Loucy (cell line): ENCODE measurements around the gene SERTM1.

Experiments
- EZH2phosphoT487 ChIP-seq: fragments of 200-600 bp; IDR thresholded peaks from 2 replicates; pipeline ENCODE4 v1.6.1; 2018; ENCODE audit warnings: antibody characterized with exemption, mild to moderate bottlenecking, moderate library complexity, borderline replicate concordance
- TF ChIP-seq, protein P1 (sequence below): fragments of 200-600 bp; sonication (generic); conservative IDR thresholded peaks from 2 replicates; pipeline ENCODE4 v1.5.1; 2014; ENCODE audit warnings: mild to moderate bottlenecking, antibody characterized with exemption, low read length

DNA sequence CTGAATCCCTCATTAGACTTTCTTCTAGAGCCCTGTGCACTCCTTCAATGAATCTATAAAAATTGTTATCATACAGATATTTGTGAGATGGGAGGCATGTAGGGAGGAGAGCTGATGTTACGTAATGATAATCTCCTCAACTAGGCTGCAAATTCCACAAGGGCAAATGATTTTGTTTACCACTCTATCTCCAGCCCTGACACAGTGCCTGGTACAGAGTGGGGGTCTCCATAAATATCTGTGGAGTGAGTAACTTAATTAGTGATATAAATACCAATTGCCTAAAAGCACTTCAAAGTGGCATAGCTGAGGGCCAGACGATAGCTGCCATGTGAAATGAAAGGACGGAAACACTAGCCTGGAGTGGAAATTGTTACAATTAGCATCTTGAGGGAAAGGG, 54.2 kb downstream of the SERTM1 start:
- TF ChIP-seq EZH2phosphoT487 = no peak
- TF ChIP-seq, protein P1, sequence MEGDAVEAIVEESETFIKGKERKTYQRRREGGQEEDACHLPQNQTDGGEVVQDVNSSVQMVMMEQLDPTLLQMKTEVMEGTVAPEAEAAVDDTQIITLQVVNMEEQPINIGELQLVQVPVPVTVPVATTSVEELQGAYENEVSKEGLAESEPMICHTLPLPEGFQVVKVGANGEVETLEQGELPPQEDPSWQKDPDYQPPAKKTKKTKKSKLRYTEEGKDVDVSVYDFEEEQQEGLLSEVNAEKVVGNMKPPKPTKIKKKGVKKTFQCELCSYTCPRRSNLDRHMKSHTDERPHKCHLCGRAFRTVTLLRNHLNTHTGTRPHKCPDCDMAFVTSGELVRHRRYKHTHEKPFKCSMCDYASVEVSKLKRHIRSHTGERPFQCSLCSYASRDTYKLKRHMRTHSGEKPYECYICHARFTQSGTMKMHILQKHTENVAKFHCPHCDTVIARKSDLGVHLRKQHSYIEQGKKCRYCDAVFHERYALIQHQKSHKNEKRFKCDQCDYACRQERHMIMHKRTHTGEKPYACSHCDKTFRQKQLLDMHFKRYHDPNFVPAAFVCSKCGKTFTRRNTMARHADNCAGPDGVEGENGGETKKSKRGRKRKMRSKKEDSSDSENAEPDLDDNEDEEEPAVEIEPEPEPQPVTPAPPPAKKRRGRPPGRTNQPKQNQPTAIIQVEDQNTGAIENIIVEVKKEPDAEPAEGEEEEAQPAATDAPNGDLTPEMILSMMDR = no peak
